GM12875 (cell line): ENCODE measurements around the gene MVB12B.

Experiments used
- H3K4me3 ChIP-seq: one replicate; pipeline ENCODE4 v1.5.1; 2011; ENCODE audit warnings: low read depth, low read length, control low read depth
- TF ChIP-seq, protein P1 (sequence below): IDR thresholded peaks from 2 replicates; pipeline ENCODE4 v1.5.1; 2011; ENCODE audit warnings: low read depth, mild to moderate bottlenecking, control low read depth, inconsistent platforms, low read length, moderate library complexity, borderline replicate concordance; ENCODE audit not compliant: insufficient read depth

The MVB12B gene

DNA sequence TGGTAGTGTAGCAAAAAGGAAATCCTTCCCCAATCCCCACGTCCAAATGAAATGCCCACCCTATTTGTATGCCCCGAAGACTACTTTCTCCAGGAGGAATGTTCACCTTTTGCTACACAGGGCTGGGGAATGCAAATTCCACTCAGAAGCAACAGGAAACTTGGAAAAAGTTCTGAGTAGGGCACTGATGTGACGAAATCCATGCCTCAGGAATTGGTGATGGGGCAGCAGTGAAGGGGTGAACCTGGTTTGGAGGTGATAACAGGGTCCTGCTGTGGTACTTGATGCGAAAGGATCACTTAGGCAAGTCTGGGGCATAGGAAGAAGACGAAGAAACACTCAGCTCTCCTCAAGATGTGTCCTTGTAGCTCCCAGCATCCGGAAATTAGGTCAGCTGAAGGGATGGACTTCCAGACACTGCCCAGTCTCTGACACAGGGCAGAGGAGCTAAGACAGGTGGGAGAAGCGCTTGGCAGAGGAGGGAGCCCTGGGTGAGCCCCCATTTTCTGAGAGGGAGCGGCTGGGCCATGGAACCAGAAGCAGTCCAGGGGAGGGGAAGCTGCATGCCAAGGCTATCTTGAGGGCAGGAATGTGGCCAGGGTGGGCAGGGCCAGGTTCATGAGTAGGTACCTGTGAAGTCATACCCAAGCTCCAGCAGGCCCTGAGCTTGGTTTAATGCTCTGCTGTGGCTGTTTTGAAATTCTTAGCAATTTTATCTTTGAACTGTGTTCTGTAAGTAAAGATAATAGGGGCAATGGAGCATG lies 22.2 kb upstream of the MVB12B start:
- TF ChIP-seq, protein P1, sequence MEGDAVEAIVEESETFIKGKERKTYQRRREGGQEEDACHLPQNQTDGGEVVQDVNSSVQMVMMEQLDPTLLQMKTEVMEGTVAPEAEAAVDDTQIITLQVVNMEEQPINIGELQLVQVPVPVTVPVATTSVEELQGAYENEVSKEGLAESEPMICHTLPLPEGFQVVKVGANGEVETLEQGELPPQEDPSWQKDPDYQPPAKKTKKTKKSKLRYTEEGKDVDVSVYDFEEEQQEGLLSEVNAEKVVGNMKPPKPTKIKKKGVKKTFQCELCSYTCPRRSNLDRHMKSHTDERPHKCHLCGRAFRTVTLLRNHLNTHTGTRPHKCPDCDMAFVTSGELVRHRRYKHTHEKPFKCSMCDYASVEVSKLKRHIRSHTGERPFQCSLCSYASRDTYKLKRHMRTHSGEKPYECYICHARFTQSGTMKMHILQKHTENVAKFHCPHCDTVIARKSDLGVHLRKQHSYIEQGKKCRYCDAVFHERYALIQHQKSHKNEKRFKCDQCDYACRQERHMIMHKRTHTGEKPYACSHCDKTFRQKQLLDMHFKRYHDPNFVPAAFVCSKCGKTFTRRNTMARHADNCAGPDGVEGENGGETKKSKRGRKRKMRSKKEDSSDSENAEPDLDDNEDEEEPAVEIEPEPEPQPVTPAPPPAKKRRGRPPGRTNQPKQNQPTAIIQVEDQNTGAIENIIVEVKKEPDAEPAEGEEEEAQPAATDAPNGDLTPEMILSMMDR, result no peak
- H3K4me3 ChIP-seq, result no peak overlapping the region

DNA sequence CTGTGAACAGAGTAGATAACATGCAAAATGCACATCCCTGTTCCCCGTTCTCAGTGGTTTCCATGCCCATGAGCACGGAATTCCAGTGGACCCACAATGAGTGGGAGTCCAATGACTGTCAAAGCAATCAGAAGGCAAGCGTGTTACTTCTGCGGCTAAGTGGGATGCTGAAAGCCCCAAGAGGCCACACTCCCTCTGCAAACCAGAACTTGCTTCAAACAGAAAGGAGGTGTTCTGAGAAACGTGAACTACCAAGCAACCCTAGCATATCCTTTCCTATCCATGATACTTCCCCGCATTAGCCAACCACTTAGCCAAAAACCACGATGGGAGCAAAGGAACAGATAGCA lies 21.7 kb upstream of the MVB12B start:
- no peak overlapping the region for H3K4me3 ChIP-seq
- TF ChIP-seq, protein P1, result no peak

DNA sequence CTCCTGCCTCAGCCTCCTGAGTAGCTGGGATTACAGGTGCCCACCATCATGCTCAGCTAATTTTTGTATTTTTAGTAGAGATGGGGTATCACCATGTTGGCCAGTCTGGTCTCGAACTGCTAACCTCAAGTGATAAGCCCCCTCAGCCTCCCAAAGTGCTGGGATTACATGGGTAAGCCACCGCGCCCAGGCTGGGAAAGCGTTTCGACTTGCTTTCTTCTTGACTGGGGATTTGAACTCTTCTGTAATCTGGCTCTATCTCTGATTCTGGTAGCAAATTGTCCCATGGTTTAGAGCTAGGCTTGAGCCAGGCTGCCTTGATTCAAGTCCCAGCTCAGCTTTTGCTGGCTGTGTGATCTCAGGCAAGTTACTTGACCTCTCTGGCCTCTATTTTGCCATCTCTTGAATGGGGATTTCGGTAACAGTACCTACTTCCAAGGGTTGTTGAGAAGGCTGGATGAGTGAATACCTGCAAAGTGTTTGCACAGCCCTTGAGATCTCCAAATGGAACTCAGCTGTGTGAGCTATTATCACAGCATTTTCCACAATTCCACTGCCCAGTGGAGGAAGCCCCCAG lies 20.5 kb upstream of the MVB12B start:
- TF ChIP-seq, protein P1, result no peak

DNA sequence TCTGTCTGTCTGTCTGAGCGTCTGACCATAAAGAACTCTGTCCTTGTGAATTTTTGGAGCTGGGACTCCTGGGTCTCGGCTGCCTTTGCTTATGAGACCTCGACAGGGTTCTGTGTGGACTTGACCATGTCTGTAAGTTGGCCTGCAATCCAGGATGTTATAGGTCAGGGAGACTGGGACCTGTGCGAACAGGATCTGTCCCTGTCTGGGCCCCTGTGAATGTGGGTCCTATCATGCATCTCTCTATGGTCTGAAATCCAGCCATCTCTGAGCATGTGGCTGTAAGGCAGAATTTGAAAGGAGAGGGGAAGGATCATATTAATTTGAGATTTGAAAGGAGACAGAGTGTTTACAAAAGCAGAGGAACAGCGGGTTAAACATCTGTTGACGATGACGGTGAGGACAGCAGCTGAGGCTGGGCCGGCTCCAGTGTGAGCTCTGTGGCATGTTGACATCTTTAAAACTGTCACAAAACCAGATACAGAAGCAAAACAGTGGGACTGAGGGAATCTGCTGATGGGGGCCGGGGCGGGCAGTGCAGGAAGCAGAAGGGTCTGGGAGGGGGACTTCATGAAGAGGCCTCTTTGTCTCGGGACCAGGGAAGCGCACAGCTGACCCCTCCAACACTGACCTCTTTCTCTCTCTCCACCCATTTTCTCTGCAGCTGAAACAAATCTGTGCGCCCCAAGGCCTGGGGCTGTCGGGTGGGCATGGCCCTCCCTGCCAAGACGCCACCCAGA lies 19.1 kb upstream of the MVB12B start:
- TF ChIP-seq, protein P1, result no peak
- no peak overlapping the region for H3K4me3 ChIP-seq

More for the DNA sequence above, 20.5 kb upstream of the MVB12B start:
- no peak overlapping the region for H3K4me3 ChIP-seq

DNA sequence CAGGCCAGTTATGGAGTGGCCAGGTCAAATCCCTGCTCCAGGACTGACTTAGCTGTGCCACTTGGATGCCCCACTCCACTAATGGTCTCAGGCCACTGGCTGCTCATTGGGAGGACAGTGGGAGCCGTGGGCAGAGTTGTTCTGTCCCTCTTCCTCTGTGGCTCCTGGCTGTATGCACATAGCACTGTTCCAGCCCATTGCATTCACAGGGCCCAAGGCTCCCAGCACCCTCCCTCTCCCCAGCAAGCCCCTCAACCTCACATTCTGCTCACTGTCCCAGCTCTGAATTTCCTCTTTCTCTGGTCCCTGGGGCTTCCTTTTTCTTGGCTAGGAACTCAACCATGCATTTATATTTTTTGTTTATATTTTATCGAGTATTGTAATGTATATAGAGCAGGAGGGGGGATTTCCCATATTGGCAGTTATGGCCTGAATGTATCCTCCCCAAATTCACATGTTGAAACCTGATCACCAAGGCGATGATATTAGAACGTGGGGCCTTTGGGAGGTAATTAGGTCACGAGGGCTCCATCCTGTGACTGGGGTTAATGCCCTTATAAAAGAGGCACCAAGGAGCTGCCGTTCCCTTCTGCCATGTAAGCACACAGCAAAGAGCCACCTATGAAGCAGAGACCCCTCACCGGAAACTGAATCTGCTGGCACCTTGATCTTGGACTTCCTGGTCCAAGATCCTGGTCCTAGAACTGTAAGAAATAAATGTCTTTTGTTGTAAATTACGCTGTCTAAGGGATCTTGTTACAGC lies 17.0 kb upstream of the MVB12B start:
- no peak overlapping the region for H3K4me3 ChIP-seq
- TF ChIP-seq, protein P1, result no peak

DNA sequence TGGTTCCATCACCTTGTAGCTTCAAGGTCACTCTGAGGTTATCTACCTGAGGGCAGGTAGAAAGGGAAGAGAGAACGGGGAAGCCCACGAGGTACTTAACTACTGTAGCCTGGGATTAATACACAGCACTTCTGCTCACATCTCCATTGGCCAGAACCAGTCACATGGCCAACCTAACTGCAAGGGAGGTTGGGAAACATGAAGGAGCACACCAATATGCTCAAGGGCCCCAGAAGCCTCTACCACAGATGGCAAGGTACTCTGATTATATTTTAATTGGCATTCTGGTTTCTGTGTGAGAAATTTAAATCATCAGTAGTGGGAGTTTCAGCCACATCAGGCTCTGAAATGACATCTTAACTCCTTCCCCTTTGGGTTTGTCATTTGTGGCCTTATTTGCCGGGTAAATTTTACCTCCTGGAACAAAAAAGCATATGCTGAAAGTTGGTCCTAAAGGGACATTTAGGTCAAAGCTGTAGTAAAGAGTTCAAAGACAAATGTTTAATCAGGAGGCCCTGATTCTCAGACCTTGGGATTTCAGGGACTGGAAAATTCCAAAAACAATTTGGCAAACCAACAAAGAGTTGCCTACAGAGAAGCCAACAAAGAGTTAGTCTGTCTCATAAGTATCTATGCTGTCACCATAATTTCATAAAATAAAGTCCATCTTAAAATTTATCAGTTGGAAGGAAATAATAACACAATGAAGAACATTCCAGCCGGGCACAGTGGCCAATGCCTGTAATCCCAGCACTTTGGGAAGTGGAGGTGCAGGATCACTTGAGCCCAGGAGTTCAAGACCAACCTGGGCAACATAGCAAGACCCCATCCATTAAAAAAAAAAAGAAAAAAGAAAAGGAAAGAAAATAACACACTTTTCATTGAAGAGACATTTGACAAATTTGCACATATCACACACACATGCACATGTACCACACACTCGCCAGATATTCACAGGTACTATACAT lies 13.8 kb upstream of the MVB12B start:
- TF ChIP-seq, protein P1, result no peak
- no peak overlapping the region for H3K4me3 ChIP-seq
